Mucosa of descending colon (tissue), 3 donors: Measurements from ENCODE around the gene ADGRG6. TPM values are rescaled to one million over a fixed set of nuclear protein-coding genes. Genes with fewer than 3 reads are reported as not detected.

ENCODE experiments used
- ATAC-seq: fragments of 200-7000 bp; cut with Tn5 transposase; one replicate; pipeline ENCODE4 v1.9.1; 2020; ENCODE audit warnings: mild to moderate bottlenecking, moderate library complexity
- DNase-seq, 3 donors: peaks; one replicate each; pipeline ENCODE4 v3.0.0-alpha.2; 2020
- H3K36me3 ChIP-seq: fragments of 200-600 bp; one replicate; pipeline ENCODE4 v1.8.0; 2021; ENCODE audit warnings: low read depth, mild to moderate bottlenecking
- H3K4me1 ChIP-seq: fragments of 200-600 bp; one replicate; pipeline ENCODE4 v1.8.0; 2021; ENCODE audit warnings: low read depth, mild to moderate bottlenecking
- H3K4me3 ChIP-seq: fragments of 200-600 bp; one replicate; pipeline ENCODE4 v1.8.0; 2021; ENCODE audit warnings: mild to moderate bottlenecking
- H3K9me3 ChIP-seq: fragments of 200-600 bp; one replicate; pipeline ENCODE4 v1.8.0; 2021; ENCODE audit warnings: mild to moderate bottlenecking
- intact Hi-C, 2 donors: fragments of 100-400 bp; cut with DNase I in 1 of 2; cut with micrococcal nuclease in 1 of 2; formaldehyde crosslinking; loops; one replicate each; pipeline versions ENCODE4 v1.11.0 to v1.11.1; 2022; cut with DNase I, micrococcal nuclease
- total RNA-seq, 3 donors: library from RNA; stranded (reverse); fragmentation: NEBNext Ultra II Directional in 2 of 3; extraction: Animal tissue kit (Norgen Biotek cat#: 25700) in 2 of 3; gene quantifications; one replicate each; pipeline versions ENCODE4 v1.2.1 to v1.2.4, GENCODE V29; 2021 to 2023
- TF ChIP-seq, protein P1 (sequence below): fragments of 200-600 bp; IDR thresholded peaks from one replicate; pipeline ENCODE4 v1.8.0; 2022; ENCODE audit warnings: antibody characterized with exemption, mild to moderate bottlenecking
- donor health status: DM: no; HTN: no; CAD: no; lungs with moderate emphysema.
- donor health status: DM: no; HTN: no; CAD: no.
- donor health status: DM: no; HTN: yes; CAD: no.

Gene ADGRG6
- total RNA-seq, 3 donors from 2014 or later, result 14.1 to 17.6 (median 17.1) TPM

GRCh38 chr6:142328070-142328469, 26.3 kb downstream of the ADGRG6 start:
- peaks cover under 1% of the 10 kb centered on the region for H3K4me1 ChIP-seq
- no peak overlapping the region for H3K4me3 ChIP-seq
- no peak for DNase-seq
- no peaks in the 10 kb centered on the region for H3K9me3 ChIP-seq
- no peak for ATAC-seq
- TF ChIP-seq, protein P1, sequence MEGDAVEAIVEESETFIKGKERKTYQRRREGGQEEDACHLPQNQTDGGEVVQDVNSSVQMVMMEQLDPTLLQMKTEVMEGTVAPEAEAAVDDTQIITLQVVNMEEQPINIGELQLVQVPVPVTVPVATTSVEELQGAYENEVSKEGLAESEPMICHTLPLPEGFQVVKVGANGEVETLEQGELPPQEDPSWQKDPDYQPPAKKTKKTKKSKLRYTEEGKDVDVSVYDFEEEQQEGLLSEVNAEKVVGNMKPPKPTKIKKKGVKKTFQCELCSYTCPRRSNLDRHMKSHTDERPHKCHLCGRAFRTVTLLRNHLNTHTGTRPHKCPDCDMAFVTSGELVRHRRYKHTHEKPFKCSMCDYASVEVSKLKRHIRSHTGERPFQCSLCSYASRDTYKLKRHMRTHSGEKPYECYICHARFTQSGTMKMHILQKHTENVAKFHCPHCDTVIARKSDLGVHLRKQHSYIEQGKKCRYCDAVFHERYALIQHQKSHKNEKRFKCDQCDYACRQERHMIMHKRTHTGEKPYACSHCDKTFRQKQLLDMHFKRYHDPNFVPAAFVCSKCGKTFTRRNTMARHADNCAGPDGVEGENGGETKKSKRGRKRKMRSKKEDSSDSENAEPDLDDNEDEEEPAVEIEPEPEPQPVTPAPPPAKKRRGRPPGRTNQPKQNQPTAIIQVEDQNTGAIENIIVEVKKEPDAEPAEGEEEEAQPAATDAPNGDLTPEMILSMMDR, result no peak
- no peaks in the 10 kb centered on the region for H3K36me3 ChIP-seq
- intact Hi-C loops, result no loop called here

- intact Hi-C loops, result no loop called here
- Histone ChIP-seq H3K4me3 (no peak overlapping the region), H3K9me3 (no peaks in the 10 kb centered on the region), H3K4me1 (no peaks in the 10 kb centered on the region), H3K36me3 (no peaks in the 10 kb centered on the region)
- TF ChIP-seq, protein P1, result no peak
- ATAC-seq (no peak), DNase-seq (no peak)
Observed at GRCh38 chr6:142329486-142330113, 27.8 kb downstream of the ADGRG6 start.

DNA sequence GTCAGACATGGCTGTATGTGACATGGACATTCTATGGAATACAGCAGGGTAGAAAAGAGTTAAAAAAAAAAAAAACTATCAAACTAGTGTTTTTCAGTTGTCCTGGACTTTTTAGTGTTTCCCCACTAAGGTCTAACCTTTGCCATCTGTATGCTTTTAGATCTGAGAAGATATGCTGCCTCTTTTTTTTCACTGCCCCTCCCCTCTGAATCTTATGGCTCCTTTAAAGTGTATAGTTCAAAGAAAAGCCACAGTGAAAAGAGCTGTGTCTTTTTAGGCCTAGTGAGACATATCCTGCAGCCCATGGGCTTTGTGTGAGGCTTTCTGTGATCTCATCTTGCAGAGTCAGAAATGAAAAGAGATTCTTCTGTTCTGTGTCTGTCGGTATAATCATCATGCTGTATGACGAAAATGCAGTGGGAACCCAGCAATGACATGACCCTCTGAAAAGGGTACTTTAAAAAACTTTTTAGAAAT, 29.3 kb downstream of the ADGRG6 start:
- no peaks in the 10 kb centered on the region for H3K4me1 ChIP-seq
- ATAC-seq (no peak), DNase-seq (no peak)
- no peaks in the 10 kb centered on the region for H3K36me3 ChIP-seq
- TF ChIP-seq, protein P1, result no peak
- intact Hi-C loops, result no loop called here
- H3K9me3 ChIP-seq, result no peaks in the 10 kb centered on the region
- H3K4me3 ChIP-seq, result no peak overlapping the region

GRCh38 chr6:142331601-142332000, 29.8 kb downstream of the ADGRG6 start:
- intact Hi-C loops, result no loop called here
- Histone ChIP-seq H3K9me3 (no peaks in the 10 kb centered on the region), H3K4me3 (no peak overlapping the region), H3K36me3 (no peaks in the 10 kb centered on the region), H3K4me1 (no peaks in the 10 kb centered on the region)
- TF ChIP-seq, protein P1, result no peak
- ATAC-seq, result no peak
- DNase-seq, result no peak

DNA sequence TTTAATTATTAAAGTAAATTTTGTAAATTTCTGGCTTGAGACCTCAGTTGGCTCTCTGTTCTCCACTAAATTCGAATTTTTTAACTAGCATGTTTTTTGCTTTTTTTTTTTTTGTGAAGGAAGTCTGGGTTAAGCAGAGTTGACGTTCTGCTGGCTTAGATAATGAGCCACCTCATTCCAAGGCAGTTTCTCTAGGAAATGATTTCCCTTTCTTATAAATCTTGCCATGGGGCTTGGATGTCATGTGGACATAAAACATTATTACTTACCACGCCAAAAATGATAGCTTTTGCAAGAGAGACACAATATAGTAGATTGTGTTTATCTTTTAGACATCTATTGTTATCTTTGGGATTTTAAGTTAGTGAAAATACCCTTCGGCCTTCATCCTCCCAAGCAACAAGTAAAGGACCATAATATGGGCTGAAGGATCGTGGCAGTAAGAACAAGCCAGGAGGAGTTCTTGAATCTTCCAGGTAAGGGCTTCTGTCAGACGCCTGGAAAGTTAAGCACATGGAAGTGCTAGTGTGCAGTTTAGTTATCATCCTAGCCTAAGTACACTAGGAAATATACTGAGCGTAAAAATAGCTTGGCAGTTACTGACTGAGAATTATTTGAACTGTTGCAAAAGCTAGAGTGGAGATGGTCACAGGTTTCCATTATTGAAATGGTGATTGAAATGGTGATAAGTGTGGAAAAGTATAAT, 30.7 kb downstream of the ADGRG6 start:
- Histone ChIP-seq H3K36me3 (no peaks in the 10 kb centered on the region), H3K4me3 (no peak overlapping the region), H3K4me1 (no peaks in the 10 kb centered on the region), H3K9me3 (no peaks in the 10 kb centered on the region)
- TF ChIP-seq, protein P1, result no peak
- intact Hi-C loops, result no loop called here
- ATAC-seq (no peak), DNase-seq (no peak)
